Measurements from ENCODE around the gene ARHGAP8. TPM values are rescaled to one million over a fixed set of nuclear protein-coding genes. Genes with fewer than 3 reads are reported as not detected.
"Not testable (repeated sequence)": the region's sequence is repeated elsewhere in the genome, so short reads cannot be mapped to it uniquely, and the experiment has no call there.

The ARHGAP8 gene
- total RNA-seq, 1 donor from 2014 or later = 0.16 TPM

- DNase-seq (ENCODE audit: missing footprints) (peak; percentile 70), ATAC-seq (peak; percentile 21)
- intact Hi-C loops (cut with DNase I) = no loop called here
Measured at GRCh38 chr22:44736581-44737405, 15.6 kb upstream of the ARHGAP8 start.

GRCh38 chr22:44737406-44738346 lies 14.7 kb upstream of the ARHGAP8 start:
- DNase-seq (ENCODE audit: missing footprints) (peak; percentile 59), ATAC-seq (no peak)
- intact Hi-C loops (cut with DNase I) = no loop called here

- DNase-seq (ENCODE audit: missing footprints) (peak; percentile 57), ATAC-seq (no peak)
- intact Hi-C loops (cut with DNase I) = no loop called here
Measured at GRCh38 chr22:44738347-44738715, 14.0 kb upstream of the ARHGAP8 start.

- DNase-seq (ENCODE audit: missing footprints) (no peak), ATAC-seq (no peak)
- intact Hi-C loops (cut with DNase I) = no loop called here
Measured at GRCh38 chr22:44739024-44739423, 13.4 kb upstream of the ARHGAP8 start.

- ATAC-seq; intact Hi-C loops (cut with DNase I): not testable (repeated sequence)
Measured at GRCh38 chr22:44739666-44740065, 12.7 kb upstream of the ARHGAP8 start.

GRCh38 chr22:44740307-44740706 lies 12.1 kb upstream of the ARHGAP8 start:
- DNase-seq (ENCODE audit: missing footprints) (no peak), ATAC-seq (no peak)
- intact Hi-C loops (cut with DNase I) = no loop called here

More at GRCh38 chr22:44739666-44740065, 12.7 kb upstream of the ARHGAP8 start:
- DNase-seq (ENCODE audit: missing footprints) = not testable (repeated sequence)

GRCh38 chr22:44741929-44742328 lies 10.4 kb upstream of the ARHGAP8 start:
- no peak for DNase-seq (ENCODE audit: missing footprints)
- ATAC-seq = no peak
- intact Hi-C loops (cut with DNase I) = no loop called here

- DNase-seq (ENCODE audit: missing footprints) (peak; percentile 28), ATAC-seq (no peak)
- intact Hi-C loops (cut with DNase I) = no loop called here
Measured at GRCh38 chr22:44743247-44743646, 9.1 kb upstream of the ARHGAP8 start.

GRCh38 chr22:44743804-44744211 lies 8.6 kb upstream of the ARHGAP8 start:
- DNase-seq (ENCODE audit: missing footprints) = peak; percentile 9
- no peak for ATAC-seq
- intact Hi-C loops (cut with DNase I) = no loop called here

GRCh38 chr22:44745853-44746789 lies 6.3 kb upstream of the ARHGAP8 start:
- ATAC-seq (no peak), DNase-seq (ENCODE audit: missing footprints) (no peak)
- intact Hi-C loops (cut with DNase I) = no loop called here

- ATAC-seq; intact Hi-C loops (cut with DNase I); DNase-seq (ENCODE audit: missing footprints): not testable (repeated sequence)
Measured at GRCh38 chr22:44747784-44748127, 4.6 kb upstream of the ARHGAP8 start.

- DNase-seq (ENCODE audit: missing footprints) = no peak
- intact Hi-C loops (cut with DNase I) = no loop called here
- no peak for ATAC-seq
Measured at GRCh38 chr22:44748524-44748923, 3.9 kb upstream of the ARHGAP8 start.

GRCh38 chr22:44750481-44750880 lies 1.9 kb upstream of the ARHGAP8 start:
- ATAC-seq (no peak), DNase-seq (ENCODE audit: missing footprints) (no peak)
- intact Hi-C loops (cut with DNase I) = no loop called here

- DNase-seq (ENCODE audit: missing footprints) (no peak), ATAC-seq (no peak)
- intact Hi-C loops (cut with DNase I) = no loop called here
Measured at GRCh38 chr22:44753189-44754042, 1.0 kb downstream of the ARHGAP8 start.

- intact Hi-C loops (cut with DNase I) = no loop called here
- ATAC-seq (no peak), DNase-seq (ENCODE audit: missing footprints) (no peak)
Measured at GRCh38 chr22:44754998-44755397, 2.6 kb downstream of the ARHGAP8 start.

GRCh38 chr22:44755417-44755816 lies 3.0 kb downstream of the ARHGAP8 start:
- ATAC-seq (no peak), DNase-seq (ENCODE audit: missing footprints) (no peak)
- intact Hi-C loops (cut with DNase I) = no loop called here

- ATAC-seq (no peak), DNase-seq (ENCODE audit: missing footprints) (no peak)
- intact Hi-C loops (cut with DNase I) = no loop called here
Measured at GRCh38 chr22:44755956-44756361, 3.6 kb downstream of the ARHGAP8 start.

Measured in Right ventricle myocardium inferior (tissue), 1 donor.